GM12878 (cell line): ENCODE measurements around the gene NKD2.

Experiments used
- ATF7 ChIP-seq: fragments of 450-650 bp; IDR thresholded peaks from 2 replicates; pipeline ENCODE4 v1.6.1; 2016; ENCODE audit warnings: low read depth, mild to moderate bottlenecking
- CTCF ChIP-seq, 3 experiments: IDR thresholded peaks in 2 of 3; conservative IDR thresholded peaks in 1 of 3; 2 replicates each; pipeline ENCODE4 v1.5.1; 2011; ENCODE audit warnings: low read depth in 3 of 3, low read length in 3 of 3, mild to moderate bottlenecking in 3 of 3, control low read depth in 2 of 3, moderate library complexity in 2 of 3, inconsistent platforms in 1 of 3, mixed read lengths in 1 of 3; ENCODE audit not compliant: control insufficient read depth in 2 of 3, insufficient read depth in 1 of 3; ENCODE audit errors: extremely low read depth in 1 of 3
- HDAC6 ChIP-seq: fragments of 200-600 bp; sonication (generic); IDR thresholded peaks from one replicate; pipeline ENCODE4 v1.8.0; 2017; ENCODE audit warnings: antibody characterized with exemption; ENCODE audit not compliant: unreplicated experiment
- IKZF2 ChIP-seq, 2 experiments: fragments of 450-650 bp; IDR thresholded peaks; 2 replicates each; pipeline ENCODE4 v1.6.1; 2017; ENCODE audit warnings: mild to moderate bottlenecking in 2 of 2, moderate library complexity in 2 of 2
- KAT2A ChIP-seq: conservative IDR thresholded peaks from 2 replicates; pipeline ENCODE4 v1.6.1; 2011; ENCODE audit warnings: low read depth, low read length; ENCODE audit not compliant: control insufficient read depth
- MEF2A ChIP-seq: IDR thresholded peaks from 2 replicates; pipeline ENCODE4 v1.6.1; 2011; ENCODE audit warnings: low read depth, mild to moderate bottlenecking, low read length, moderate library complexity; ENCODE audit not compliant: insufficient read depth
- MYC ChIP-seq: IDR thresholded peaks from 2 replicates; pipeline ENCODE4 v1.6.1; 2011; ENCODE audit warnings: mild to moderate bottlenecking, low read length, moderate library complexity, inconsistent platforms; ENCODE audit not compliant: insufficient read depth, insufficient replicate concordance, insufficient read length, severe bottlenecking
- POLR2AphosphoS2 ChIP-seq: IDR thresholded peaks from 2 replicates; pipeline ENCODE4 v1.6.1; 2011; ENCODE audit warnings: low read depth, mild to moderate bottlenecking, low read length, improper control_type of control experiment, moderate library complexity
- POLR2AphosphoS5 ChIP-seq: IDR thresholded peaks from 2 replicates; pipeline ENCODE4 v1.6.1; 2011; ENCODE audit warnings: mild to moderate bottlenecking, low read length, inconsistent platforms
- RAD21 ChIP-seq: IDR thresholded peaks from 2 replicates; pipeline ENCODE4 v1.6.1; 2011; ENCODE audit warnings: mild to moderate bottlenecking, low read depth, low read length, moderate library complexity; ENCODE audit not compliant: insufficient read depth
- SPI1 ChIP-seq: IDR thresholded peaks from 2 replicates; pipeline ENCODE4 v1.6.1; 2011; ENCODE audit warnings: low read depth, mild to moderate bottlenecking, low read length, moderate library complexity, borderline replicate concordance; ENCODE audit not compliant: insufficient read depth
- SREBF1 ChIP-seq: IDR thresholded peaks from 2 replicates; pipeline ENCODE4 v1.6.1; 2012; ENCODE audit warnings: mild to moderate bottlenecking, low read length
- TAF1 ChIP-seq: IDR thresholded peaks from 2 replicates; pipeline ENCODE4 v1.6.1; 2011; ENCODE audit warnings: mild to moderate bottlenecking, low read depth, low read length, borderline replicate concordance
- TCF3 ChIP-seq: IDR thresholded peaks from 2 replicates; pipeline ENCODE4 v1.6.1; 2012; ENCODE audit warnings: low read depth, mild to moderate bottlenecking, low read length, borderline replicate concordance; ENCODE audit not compliant: insufficient read depth

- TF ChIP-seq MEF2A (no peak), CTCF (IDR thresholded peaks at IDR 0.05 in 2 of 3, conservative IDR thresholded peaks at IDR 0.05 in 1 of 3; ENCODE audit: control insufficient read depth in 2 of 3, extremely low read depth in 1 of 3, insufficient read depth in 1 of 3, low read depth in 3 of 3, low read length in 3 of 3) (no peak), ATF7 (no peak), IKZF2 (IDR thresholded peaks at IDR 0.05) (no peak), HDAC6 (no peak), SREBF1 (no peak), KAT2A (no peak), SPI1 (no peak), TCF3 (no peak), TAF1 (no peak), MYC (no peak), POLR2AphosphoS2 (no peak), RAD21 (no peak), POLR2AphosphoS5 (no peak)
Observed at GRCh38 chr5:978054-978453, 30.5 kb upstream of the NKD2 start.
